ENCODE measurements around the gene CD68.

The CD68 gene

GRCh38 chr17:7560172-7561027, 19.0 kb upstream of the CD68 start:
- FAIRE-seq: no peak

DNA sequence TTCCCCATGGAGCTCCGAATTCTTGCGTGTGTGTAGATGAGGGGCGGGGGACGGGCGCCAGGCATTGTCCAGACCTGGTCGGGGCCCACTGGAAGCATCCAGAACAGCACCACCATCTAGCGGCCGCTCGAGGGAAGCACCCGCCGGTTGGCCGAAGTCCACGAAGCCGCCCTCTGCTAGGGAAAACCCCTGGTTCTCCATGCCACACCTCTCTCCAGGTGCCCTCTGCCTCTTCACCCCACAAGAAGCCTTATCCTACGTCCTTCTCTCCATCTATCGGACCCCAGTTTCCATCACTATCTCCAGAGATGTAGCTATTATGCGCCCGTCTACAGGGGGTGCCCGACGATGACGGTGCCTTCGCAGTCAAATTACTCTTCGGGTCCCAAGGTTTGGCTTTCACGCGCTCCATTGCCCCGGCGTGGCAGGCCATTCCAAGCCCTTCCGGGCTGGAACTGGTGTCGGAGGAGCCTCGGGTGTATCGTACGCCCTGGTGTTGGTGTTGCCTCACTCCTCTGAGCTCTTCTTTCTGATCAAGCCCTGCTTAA, 18.3 kb upstream of the CD68 start:
- no peak for FAIRE-seq

- FAIRE-seq: no peak
Measured at GRCh38 chr17:7561589-7562207, 17.7 kb upstream of the CD68 start, which contains the start of gene SENP3. Gene SENP3 (plus strand): TSS chr17:7561919. CDS start chr17:7563077, 1,158 bp downstream.

- no peak for FAIRE-seq
Measured at GRCh38 chr17:7562208-7562605, 17.2 kb upstream of the CD68 start.

GRCh38 chr17:7563115-7563869, 16.1 kb upstream of the CD68 start:
- FAIRE-seq: no peak

GRCh38 chr17:7569571-7569970, 9.9 kb upstream of the CD68 start:
- FAIRE-seq: no peak

DNA sequence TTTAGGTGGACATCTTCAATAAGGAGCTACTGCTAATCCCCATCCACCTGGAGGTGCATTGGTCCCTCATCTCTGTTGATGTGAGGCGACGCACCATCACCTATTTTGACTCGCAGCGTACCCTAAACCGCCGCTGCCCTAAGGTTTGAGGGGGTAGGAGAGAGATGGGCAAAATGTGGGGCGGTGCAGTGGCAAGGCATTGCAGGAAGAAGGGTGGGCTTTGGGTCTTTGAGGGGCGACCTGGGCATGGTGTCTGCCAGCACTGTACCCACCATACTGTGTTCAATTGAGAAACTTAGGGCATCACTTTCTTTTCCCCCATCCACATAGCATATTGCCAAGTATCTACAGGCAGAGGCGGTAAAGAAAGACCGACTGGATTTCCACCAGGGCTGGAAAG, 9.1 kb upstream of the CD68 start:
- no peak for FAIRE-seq

- FAIRE-seq: no peak
Measured at GRCh38 chr17:7572338-7572587, 7.2 kb upstream of the CD68 start.

DNA sequence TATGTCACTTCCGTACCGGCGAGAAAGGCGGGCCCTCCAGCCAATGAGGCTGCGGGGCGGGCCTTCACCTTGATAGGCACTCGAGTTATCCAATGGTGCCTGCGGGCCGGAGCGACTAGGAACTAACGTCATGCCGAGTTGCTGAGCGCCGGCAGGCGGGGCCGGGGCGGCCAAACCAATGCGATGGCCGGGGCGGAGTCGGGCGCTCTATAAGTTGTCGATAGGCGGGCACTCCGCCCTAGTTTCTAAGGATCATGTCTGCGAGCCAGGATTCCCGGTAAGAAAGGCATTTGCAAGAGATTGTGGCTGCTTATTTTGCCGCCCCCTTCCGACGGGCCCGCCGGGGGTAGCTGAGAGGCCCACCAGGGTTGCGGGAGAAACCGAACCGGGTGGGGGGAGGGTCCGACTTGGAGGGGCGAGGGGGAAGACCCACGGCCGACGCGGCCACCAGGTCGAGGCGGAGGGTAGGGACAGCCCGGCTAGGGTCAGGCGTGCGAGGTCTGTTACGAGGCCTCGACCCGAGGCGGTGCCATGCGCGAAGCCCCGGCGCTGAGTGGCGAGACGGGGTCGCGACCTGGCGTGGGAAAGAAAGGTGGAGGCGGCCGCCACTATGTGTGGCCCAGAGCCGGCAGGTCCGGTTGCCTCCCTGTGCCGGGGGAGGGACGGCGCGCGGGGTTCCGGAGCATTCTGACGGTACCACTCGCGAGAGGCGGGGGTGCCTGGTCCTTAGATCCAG, 6.7 kb upstream of the CD68 start:
- FAIRE-seq: peak; percentile 97

DNA sequence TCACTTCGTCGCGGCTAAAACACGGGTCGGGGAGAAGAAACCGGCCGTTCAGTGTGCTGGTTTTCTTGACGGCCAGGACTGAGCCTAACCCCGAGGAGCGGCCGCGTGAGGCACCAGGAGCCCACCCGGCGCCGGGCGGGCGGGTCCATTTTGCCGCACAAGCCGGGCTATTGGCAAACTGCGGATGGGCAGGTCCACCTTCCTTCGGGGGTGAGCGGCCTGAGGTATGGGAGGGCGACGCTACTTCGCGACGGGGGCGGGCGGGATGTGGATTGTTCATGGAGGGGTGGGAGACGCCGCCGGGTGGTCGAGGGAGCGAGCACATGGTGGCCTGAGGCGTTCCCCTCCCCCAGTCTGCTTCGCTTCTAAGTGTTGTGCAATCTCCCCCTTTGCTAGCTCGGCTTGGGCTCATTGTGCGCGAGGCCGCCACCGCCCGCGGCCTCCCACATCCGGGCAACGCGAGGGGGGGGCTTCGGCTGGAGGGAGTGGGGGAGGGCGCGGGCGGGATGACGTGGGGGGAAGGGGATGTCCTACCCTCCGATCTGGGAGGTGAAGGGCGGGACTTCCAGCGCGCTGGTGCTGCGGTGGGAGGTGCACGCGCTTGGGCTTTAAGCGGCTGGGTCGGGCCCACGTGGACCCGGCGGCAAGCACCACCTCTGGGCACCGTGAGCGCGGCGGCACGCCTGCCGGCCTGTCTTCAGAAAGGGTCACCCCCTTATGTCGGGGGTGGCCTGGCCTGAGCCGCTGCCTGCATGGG, 5.9 kb upstream of the CD68 start:
- no peak for FAIRE-seq

- FAIRE-seq: no peak
Measured at GRCh38 chr17:7574176-7574953, 5.1 kb upstream of the CD68 start.

DNA sequence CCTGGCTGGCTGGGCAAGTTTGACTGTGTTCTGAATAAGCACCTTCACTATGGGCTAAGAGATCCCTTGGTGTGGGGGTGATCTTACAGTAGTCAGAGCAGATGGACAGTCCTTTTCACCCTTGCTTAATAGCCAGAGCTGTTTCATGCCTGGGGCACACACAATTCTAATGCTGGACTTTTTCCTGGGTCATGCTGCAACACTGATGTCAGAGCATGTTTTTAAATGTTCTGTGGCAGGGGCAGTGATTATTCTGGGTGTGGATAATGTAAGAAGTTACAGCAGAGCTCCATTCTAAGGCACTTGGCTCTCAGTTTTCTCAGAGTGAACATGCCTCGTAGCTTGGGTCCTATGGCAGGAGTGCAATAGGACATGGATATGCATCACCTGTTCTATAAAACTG, 4.0 kb upstream of the CD68 start:
- no peak for FAIRE-seq

- FAIRE-seq: no peak
Measured at GRCh38 chr17:7575959-7576358, 3.5 kb upstream of the CD68 start.

DNA sequence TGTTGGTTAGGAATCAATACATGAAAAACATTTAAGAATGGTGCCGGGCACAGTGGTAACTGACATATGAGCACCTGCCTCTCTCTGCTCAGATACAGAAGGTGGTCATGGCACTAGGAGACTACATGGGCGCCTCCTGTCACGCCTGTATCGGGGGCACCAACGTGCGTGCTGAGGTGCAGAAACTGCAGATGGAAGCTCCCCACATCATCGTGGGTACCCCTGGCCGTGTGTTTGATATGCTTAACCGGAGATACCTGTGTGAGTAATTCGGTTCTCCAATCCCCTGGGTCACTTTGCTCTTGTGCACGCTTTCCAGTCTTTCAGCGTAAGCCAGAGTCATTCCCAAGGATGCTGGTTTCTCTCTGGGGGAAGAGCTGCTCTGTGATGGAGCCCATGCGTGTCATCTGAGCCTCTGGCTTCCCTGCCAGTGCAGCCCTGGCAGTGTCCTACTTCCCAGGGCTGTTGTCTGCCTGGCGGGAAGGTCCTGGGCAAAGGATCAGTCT, 3.0 kb upstream of the CD68 start:
- no peak for FAIRE-seq

DNA sequence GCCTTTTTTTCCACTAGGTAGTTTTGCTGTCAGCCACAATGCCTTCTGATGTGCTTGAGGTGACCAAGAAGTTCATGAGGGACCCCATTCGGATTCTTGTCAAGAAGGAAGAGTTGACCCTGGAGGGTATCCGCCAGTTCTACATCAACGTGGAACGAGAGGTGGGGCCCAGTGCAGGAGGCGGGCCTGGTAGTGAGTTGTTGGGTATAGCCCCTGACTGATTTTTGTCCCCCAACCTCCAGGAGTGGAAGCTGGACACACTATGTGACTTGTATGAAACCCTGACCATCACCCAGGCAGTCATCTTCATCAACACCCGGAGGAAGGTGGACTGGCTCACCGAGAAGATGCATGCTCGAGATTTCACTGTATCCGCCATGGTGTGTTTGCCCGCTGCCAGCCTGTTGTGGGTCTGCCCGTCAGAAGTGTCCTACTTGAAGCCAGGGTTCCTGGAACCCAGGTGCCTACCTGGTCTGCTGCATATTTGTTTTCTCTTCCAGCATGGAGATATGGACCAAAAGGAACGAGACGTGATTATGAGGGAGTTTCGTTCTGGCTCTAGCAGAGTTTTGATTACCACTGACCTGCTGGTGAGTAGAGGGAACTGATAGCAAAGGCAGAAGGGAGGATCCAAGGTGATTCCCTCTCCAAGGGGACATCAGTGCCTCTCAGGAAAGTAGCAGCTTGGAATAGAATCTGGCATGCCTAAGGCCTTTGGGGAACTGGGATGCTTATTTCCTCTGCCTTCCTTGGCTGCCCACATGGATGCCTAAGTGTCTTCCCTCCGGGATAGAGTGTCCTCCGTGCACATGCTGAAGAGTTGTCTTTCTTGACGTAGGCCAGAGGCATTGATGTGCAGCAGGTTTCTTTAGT, 1.9 kb upstream of the CD68 start:
- no peak for FAIRE-seq

GRCh38 chr17:7579834-7580603, 581 bp downstream of the CD68 start:
- no peak for FAIRE-seq

GRCh38 chr17:7580604-7581575, 1.5 kb downstream of the CD68 start:
- FAIRE-seq: no peak

Measured in TTC549 (cell line).